Esophagus (tissue), 2 donors: ENCODE data around the gene NDUFC1. TPM values are rescaled to one million over a fixed set of nuclear protein-coding genes. Genes with fewer than 3 reads are reported as not detected.
A peak's percentile ranks its signal among the peaks of the same experiment; 100 is the strongest.
"Not testable (repeated sequence)": the region's sequence is repeated elsewhere in the genome, so short reads cannot be mapped to it uniquely, and the experiment has no call there.

Experiments
- H3K27ac ChIP-seq, 2 donors: one replicate each; pipeline ENCODE4 v1.5.1; 2013; ENCODE audit warnings: low read depth in 2 of 2, mild to moderate bottlenecking in 2 of 2, inconsistent platforms in 1 of 2, low read length in 1 of 2, moderate library complexity in 1 of 2
- H3K27me3 ChIP-seq, 2 donors: one replicate each; pipeline ENCODE4 v1.6.1; 2013; ENCODE audit warnings: low read length in 2 of 2, control low read depth in 1 of 2, mild to moderate bottlenecking in 1 of 2; ENCODE audit not compliant: insufficient read depth in 2 of 2, control insufficient read depth in 1 of 2
- H3K36me3 ChIP-seq, 2 donors: one replicate each; pipeline ENCODE4 v1.6.1; 2013; ENCODE audit warnings: low read length in 1 of 2; ENCODE audit not compliant: control insufficient read depth in 2 of 2, insufficient read depth in 2 of 2
- H3K4me1 ChIP-seq, 2 donors: one replicate each; pipeline ENCODE4 v1.6.1; 2013; ENCODE audit warnings: low read length in 1 of 2; ENCODE audit not compliant: control insufficient read depth in 2 of 2, insufficient read depth in 2 of 2
- H3K4me3 ChIP-seq, 2 donors: one replicate each; pipeline ENCODE4 v1.5.1; 2013; ENCODE audit warnings: low read length in 2 of 2, mild to moderate bottlenecking in 2 of 2, low read depth in 1 of 2, moderate library complexity in 1 of 2
- H3K9me3 ChIP-seq, 2 donors: one replicate each; pipeline ENCODE4 v1.6.1; 2013; ENCODE audit warnings: mild to moderate bottlenecking in 2 of 2, low read depth in 1 of 2, low read length in 1 of 2, moderate library complexity in 1 of 2; ENCODE audit not compliant: control insufficient read depth in 2 of 2, insufficient read depth in 1 of 2
- WGBS, 2 donors: extraction: QIAGEN DNeasy Blood & Tissue Kit; methylation state at CpG; one replicate each; pipeline ENCODE4 v1.1.7; 2013; 5-methylcytosine and 5-hydroxymethylcytosine counted together
- polyA plus RNA-seq, 2 donors: library from polyadenylated mRNA; stranded (reverse); fragments of 200-250 nt; gene quantifications; one replicate each; pipeline ENCODE4 v1.2.3, GENCODE V29; 2013
- donor health status: healthy with polysubstance abuse.
- donor health status: Bipolar disorder and iron deficiency.

The NDUFC1 gene
- polyA plus RNA-seq, 2 donors, result 79.0 to 102 TPM

GRCh38 chr4:139317635-139318034 is 15.4 kb upstream of the NDUFC1 start:
- H3K36me3 ChIP-seq, result no peaks in the 10 kb centered on the region
- no peaks in the 10 kb centered on the region for H3K9me3 ChIP-seq
- H3K27me3 ChIP-seq, result no peaks in the 10 kb centered on the region
- H3K4me1 ChIP-seq, result no peaks in the 10 kb centered on the region
- H3K4me3 ChIP-seq, result no peak overlapping the region
- H3K27ac ChIP-seq, result no peak overlapping the region

- no peaks in the 10 kb centered on the region for H3K9me3 ChIP-seq
- H3K27me3 ChIP-seq, result no peaks in the 10 kb centered on the region
- no peaks in the 10 kb centered on the region for H3K4me1 ChIP-seq
- H3K27ac ChIP-seq, result no peak overlapping the region
- H3K4me3 ChIP-seq, result no peak overlapping the region
- no peaks in the 10 kb centered on the region for H3K36me3 ChIP-seq
- WGBS, 2 donors, result 97 to 98% methylated on average over 2 of the region's 2 CpGs
These were observed 14.5 kb upstream of the NDUFC1 start for GRCh38 chr4:139316733-139317132.

- Histone ChIP-seq H3K4me1 (no peaks in the 10 kb centered on the region), H3K9me3 (no peaks in the 10 kb centered on the region), H3K27me3 (no peaks in the 10 kb centered on the region), H3K4me3 (no peak overlapping the region), H3K36me3 (no peaks in the 10 kb centered on the region), H3K27ac (no peak overlapping the region)
- WGBS, 2 donors, result 89 to 92% methylated on average over 13 of the region's 13 CpGs
These were observed 13.0 kb upstream of the NDUFC1 start for GRCh38 chr4:139315221-139315675.

- no peak overlapping the region for H3K27ac ChIP-seq
- no peaks in the 10 kb centered on the region for H3K27me3 ChIP-seq
- no peaks in the 10 kb centered on the region for H3K9me3 ChIP-seq
- no peak overlapping the region for H3K4me3 ChIP-seq
- H3K36me3 ChIP-seq, result no peaks in the 10 kb centered on the region
- WGBS, 2 donors, result 93 to 94% methylated on average over 4 of the region's 4 CpGs
- no peaks in the 10 kb centered on the region for H3K4me1 ChIP-seq
These were observed 11.9 kb upstream of the NDUFC1 start for GRCh38 chr4:139314047-139314800.

GRCh38 chr4:139313414-139313813 is 11.1 kb upstream of the NDUFC1 start:
- not testable (repeated sequence) for H3K4me1 ChIP-seq, H3K36me3 ChIP-seq, H3K27me3 ChIP-seq, H3K9me3 ChIP-seq, H3K27ac ChIP-seq, H3K4me3 ChIP-seq
- WGBS, 2 donors, result 90% methylated on average over 10 of the region's 10 CpGs

- no peak overlapping the region for H3K27ac ChIP-seq
- H3K4me1 ChIP-seq, result no peaks in the 10 kb centered on the region
- no peaks in the 10 kb centered on the region for H3K9me3 ChIP-seq
- 81 to 86% methylated on average over 3 of the region's 3 CpGs for WGBS, 2 donors
- H3K4me3 ChIP-seq, result no peak overlapping the region
- no peaks in the 10 kb centered on the region for H3K27me3 ChIP-seq
- peaks cover 0 to 2% of the 10 kb centered on the region in 2 donors for H3K36me3 ChIP-seq
These were observed 10.5 kb upstream of the NDUFC1 start for GRCh38 chr4:139312552-139313332.

GRCh38 chr4:139311909-139312308 is 9.6 kb upstream of the NDUFC1 start:
- H3K4me3 ChIP-seq, result no peak overlapping the region
- no peaks in the 10 kb centered on the region for H3K9me3 ChIP-seq
- no peak overlapping the region for H3K27ac ChIP-seq
- no peaks in the 10 kb centered on the region for H3K4me1 ChIP-seq
- H3K36me3 ChIP-seq, result peaks cover 0 to 2% of the 10 kb centered on the region in 2 donors
- no peaks in the 10 kb centered on the region for H3K27me3 ChIP-seq
- WGBS, 2 donors, result 72 to 82% methylated on average over 3 of the region's 3 CpGs

- Histone ChIP-seq H3K4me3 (no peak overlapping the region), H3K36me3 (peaks cover 0 to 2% of the 10 kb centered on the region in 2 donors), H3K27me3 (no peaks in the 10 kb centered on the region), H3K4me1 (no peaks in the 10 kb centered on the region), H3K9me3 (no peaks in the 10 kb centered on the region), H3K27ac (no peak overlapping the region)
- WGBS, 2 donors, result 96 to 98% methylated on average over 2 of the region's 2 CpGs
These were observed 2.6 kb upstream of the NDUFC1 start for GRCh38 chr4:139304920-139305319.

- 0% methylated on average over 60 to 61 of the region's 61 CpGs for WGBS, 2 donors
- peak within 1 kb of the TSS; percentile 91 for H3K4me3 ChIP-seq
These were observed 1.0 kb downstream of the NDUFC1 start, which contains the start of gene NAA15 for GRCh38 chr4:139301113-139301820. Gene NAA15, plus strand, starts transcription at chr4:139301505. Its CDS starts 273 bp downstream, at chr4:139301778.

More at GRCh38 chr4:139301113-139301820, 1.0 kb downstream of the NDUFC1 start, which contains the start of gene NAA15:
- H3K27ac ChIP-seq, result peak within 1 kb of the TSS; percentile 87 to 97
- H3K9me3 ChIP-seq, result no peaks in the 10 kb centered on the region
- no peaks in the 10 kb centered on the region for H3K4me1 ChIP-seq
- H3K27me3 ChIP-seq, result no peaks in the 10 kb centered on the region
- H3K36me3 ChIP-seq, result no peaks in the 10 kb centered on the region
